ENCODE results near the gene GPR160.

- TF ChIP-seq CTCF (IDR thresholded peaks at IDR 0.05) (no peak), POLR2A (IDR thresholded peaks at IDR 0.05) (no peak)
These were observed 16.7 kb upstream of the GPR160 start for GRCh38 chr3:170021083-170021482.

All from body of pancreas (tissue), 4 donors.